ENCODE measurements around the gene C1orf21. TPM values are rescaled to one million over a fixed set of nuclear protein-coding genes. Genes with fewer than 3 reads are reported as not detected.

The C1orf21 gene
- polyA plus RNA-seq, 1 donor = 59.4 TPM

GRCh38 chr1:184424157-184424556 is 37.3 kb downstream of the C1orf21 start:
- WGBS (ENCODE audit: insufficient coverage, low lambda C conversion rate) = 63% methylated on average over 1 of the region's 3 CpGs
- no peak for DNase-seq
- Histone ChIP-seq H3K36me3 (ENCODE audit: control insufficient read depth, insufficient read depth, low read length) (no peaks in the 10 kb centered on the region), H3K27ac (ENCODE audit: low read length) (no peak overlapping the region), H3K9me3 (ENCODE audit: control insufficient read depth, low read depth, low read length) (no peaks in the 10 kb centered on the region), H3K27me3 (ENCODE audit: control insufficient read depth, insufficient read depth, low read length) (no peaks in the 10 kb centered on the region), H3K4me1 (ENCODE audit: control insufficient read depth, insufficient read depth, low read length) (peaks cover 6% of the 10 kb centered on the region), H3K4me3 (ENCODE audit: low read length) (no peak overlapping the region)

DNA sequence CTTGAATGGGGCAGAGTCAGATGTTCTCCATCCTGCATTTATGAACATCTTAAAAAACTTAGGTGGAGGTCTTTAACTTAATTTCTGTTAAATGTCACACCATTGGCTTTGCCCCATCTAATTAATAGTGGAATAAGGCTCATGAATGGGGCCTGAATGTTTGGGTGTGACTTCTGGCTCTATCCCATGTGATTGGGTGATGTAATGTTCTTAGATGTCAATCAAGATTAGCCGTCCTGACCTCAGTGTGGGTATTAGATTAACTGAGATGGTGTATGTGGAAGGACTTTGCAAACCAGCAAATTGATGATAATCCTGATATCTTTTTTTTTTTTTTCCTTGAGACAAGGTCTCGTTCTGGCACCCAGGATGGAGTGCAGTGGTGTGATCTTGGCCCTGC is 38.1 kb downstream of the C1orf21 start:
- Histone ChIP-seq H3K4me1 (ENCODE audit: control insufficient read depth, insufficient read depth, low read length) (peaks cover 6% of the 10 kb centered on the region), H3K36me3 (ENCODE audit: control insufficient read depth, insufficient read depth, low read length) (no peaks in the 10 kb centered on the region), H3K4me3 (ENCODE audit: low read length) (no peak overlapping the region), H3K9me3 (ENCODE audit: control insufficient read depth, low read depth, low read length) (no peaks in the 10 kb centered on the region), H3K27ac (ENCODE audit: low read length) (no peak overlapping the region), H3K27me3 (ENCODE audit: control insufficient read depth, insufficient read depth, low read length) (no peaks in the 10 kb centered on the region)
- 60% methylated on average over 1 of the region's 2 CpGs for WGBS (ENCODE audit: insufficient coverage, low lambda C conversion rate)
- no peak for DNase-seq

GRCh38 chr1:184425449-184426277 is 38.8 kb downstream of the C1orf21 start:
- Histone ChIP-seq H3K4me1 (ENCODE audit: control insufficient read depth, insufficient read depth, low read length) (peaks cover 6% of the 10 kb centered on the region), H3K9me3 (ENCODE audit: control insufficient read depth, low read depth, low read length) (no peaks in the 10 kb centered on the region), H3K27ac (ENCODE audit: low read length) (no peak overlapping the region), H3K27me3 (ENCODE audit: control insufficient read depth, insufficient read depth, low read length) (no peaks in the 10 kb centered on the region), H3K36me3 (ENCODE audit: control insufficient read depth, insufficient read depth, low read length) (no peaks in the 10 kb centered on the region), H3K4me3 (ENCODE audit: low read length) (no peak overlapping the region)
- no peak for DNase-seq
- 80% methylated on average over 1 of the region's 7 CpGs for WGBS (ENCODE audit: insufficient coverage, low lambda C conversion rate)

DNA sequence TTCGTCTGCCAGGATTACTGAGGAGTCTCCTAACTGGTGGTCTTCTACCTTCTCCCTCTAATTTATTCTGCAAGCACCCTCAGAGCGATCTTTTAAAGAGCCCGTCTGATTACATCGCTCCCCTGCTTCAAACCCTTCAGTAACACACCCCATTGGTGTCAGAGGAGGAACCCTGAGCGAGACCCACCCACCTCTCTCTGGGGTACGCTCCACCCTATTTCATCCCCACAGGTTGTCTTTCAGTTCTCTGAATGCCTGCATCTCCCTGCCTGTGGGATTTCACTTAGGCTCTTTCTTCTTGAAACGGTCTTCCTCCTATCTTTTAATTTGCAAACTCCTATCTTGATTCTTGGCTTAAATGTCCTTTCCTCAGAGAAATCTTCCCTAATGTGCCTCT is 39.4 kb downstream of the C1orf21 start:
- Histone ChIP-seq H3K36me3 (ENCODE audit: control insufficient read depth, insufficient read depth, low read length) (no peaks in the 10 kb centered on the region), H3K4me3 (ENCODE audit: low read length) (no peak overlapping the region), H3K27me3 (ENCODE audit: control insufficient read depth, insufficient read depth, low read length) (no peaks in the 10 kb centered on the region), H3K4me1 (ENCODE audit: control insufficient read depth, insufficient read depth, low read length) (peaks cover 6% of the 10 kb centered on the region), H3K27ac (ENCODE audit: low read length) (no peak overlapping the region), H3K9me3 (ENCODE audit: control insufficient read depth, low read depth, low read length) (no peaks in the 10 kb centered on the region)
- WGBS (ENCODE audit: insufficient coverage, low lambda C conversion rate) = 80% methylated on average over 3 of the region's 7 CpGs
- no peak for DNase-seq

DNA sequence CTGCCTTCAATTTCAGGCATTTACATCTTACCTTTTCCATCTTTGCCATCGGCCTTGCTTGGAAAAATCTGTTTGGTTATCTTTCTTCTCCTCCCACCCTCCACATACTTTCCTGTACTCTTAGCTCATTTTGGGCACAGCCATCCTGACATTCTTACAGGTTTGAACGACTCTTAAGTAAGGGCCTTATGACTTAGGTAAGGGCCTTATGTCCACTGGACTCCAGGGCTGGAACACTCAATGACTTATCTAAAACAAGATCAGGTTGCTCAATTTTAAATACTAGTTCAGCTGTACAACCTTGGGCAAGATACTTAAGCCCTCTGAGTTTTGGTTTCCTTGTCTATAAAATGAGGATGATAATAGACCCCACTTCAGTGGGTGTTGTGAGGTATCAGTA is 40.9 kb downstream of the C1orf21 start:
- no peaks in the 10 kb centered on the region for H3K27me3 ChIP-seq (ENCODE audit: control insufficient read depth, insufficient read depth, low read length)
- H3K36me3 ChIP-seq (ENCODE audit: control insufficient read depth, insufficient read depth, low read length) = no peaks in the 10 kb centered on the region
- no peak overlapping the region for H3K27ac ChIP-seq (ENCODE audit: low read length)
- H3K4me3 ChIP-seq (ENCODE audit: low read length) = no peak overlapping the region
- DNase-seq = no peak
- no peaks in the 10 kb centered on the region for H3K9me3 ChIP-seq (ENCODE audit: control insufficient read depth, low read depth, low read length)
- H3K4me1 ChIP-seq (ENCODE audit: control insufficient read depth, insufficient read depth, low read length) = peaks cover 6% of the 10 kb centered on the region
- WGBS (ENCODE audit: insufficient coverage, low lambda C conversion rate) = 86% methylated on average over 1 of the region's 2 CpGs

- Histone ChIP-seq H3K4me1 (ENCODE audit: control insufficient read depth, insufficient read depth, low read length) (peaks cover 6% of the 10 kb centered on the region), H3K36me3 (ENCODE audit: control insufficient read depth, insufficient read depth, low read length) (no peaks in the 10 kb centered on the region), H3K9me3 (ENCODE audit: control insufficient read depth, low read depth, low read length) (no peaks in the 10 kb centered on the region), H3K4me3 (ENCODE audit: low read length) (no peak overlapping the region), H3K27me3 (ENCODE audit: control insufficient read depth, insufficient read depth, low read length) (no peaks in the 10 kb centered on the region), H3K27ac (ENCODE audit: low read length) (no peak overlapping the region)
- DNase-seq = no peak
Measured at GRCh38 chr1:184428604-184429003, 41.8 kb downstream of the C1orf21 start.

GRCh38 chr1:184429335-184429734 is 42.5 kb downstream of the C1orf21 start:
- Histone ChIP-seq H3K27ac (ENCODE audit: low read length) (no peak overlapping the region), H3K27me3 (ENCODE audit: control insufficient read depth, insufficient read depth, low read length) (no peaks in the 10 kb centered on the region), H3K9me3 (ENCODE audit: control insufficient read depth, low read depth, low read length) (no peaks in the 10 kb centered on the region), H3K4me1 (ENCODE audit: control insufficient read depth, insufficient read depth, low read length) (peaks cover 4% of the 10 kb centered on the region), H3K4me3 (ENCODE audit: low read length) (no peak overlapping the region), H3K36me3 (ENCODE audit: control insufficient read depth, insufficient read depth, low read length) (no peaks in the 10 kb centered on the region)
- no peak for DNase-seq
- WGBS (ENCODE audit: insufficient coverage, low lambda C conversion rate) = no CpG with 5 or more reads among the region's 3 CpGs

DNA sequence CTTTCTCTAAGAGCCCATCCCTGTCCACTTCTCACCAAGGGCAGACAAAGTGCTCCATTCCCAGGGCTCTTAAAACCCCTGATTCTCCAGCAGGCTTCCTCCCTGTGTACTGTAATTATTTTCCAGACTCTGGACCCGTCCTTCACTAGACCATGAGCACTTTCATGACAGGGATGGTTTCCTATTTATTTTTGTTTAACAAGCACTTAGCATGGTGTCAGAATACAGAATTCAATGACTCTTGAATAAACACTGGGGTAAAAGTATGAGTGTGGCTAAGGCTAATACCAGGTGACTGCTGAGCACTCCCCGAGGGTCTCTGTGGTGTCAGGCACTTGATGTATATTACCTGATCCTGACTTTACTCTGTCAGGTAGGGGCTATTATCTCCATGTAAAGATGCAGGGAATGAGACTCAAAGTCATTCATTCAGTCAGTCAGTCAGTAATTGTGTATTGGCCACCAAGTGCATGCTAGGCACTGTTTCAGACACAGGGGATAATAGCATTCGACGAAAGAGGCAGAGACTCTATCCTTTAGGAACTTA is 47.2 kb downstream of the C1orf21 start:
- WGBS (ENCODE audit: insufficient coverage, low lambda C conversion rate) = no CpG with 5 or more reads among the region's 4 CpGs
- H3K4me1 ChIP-seq (ENCODE audit: control insufficient read depth, insufficient read depth, low read length) = peaks cover 17% of the 10 kb centered on the region
- H3K27ac ChIP-seq (ENCODE audit: low read length) = no peak overlapping the region

DNA sequence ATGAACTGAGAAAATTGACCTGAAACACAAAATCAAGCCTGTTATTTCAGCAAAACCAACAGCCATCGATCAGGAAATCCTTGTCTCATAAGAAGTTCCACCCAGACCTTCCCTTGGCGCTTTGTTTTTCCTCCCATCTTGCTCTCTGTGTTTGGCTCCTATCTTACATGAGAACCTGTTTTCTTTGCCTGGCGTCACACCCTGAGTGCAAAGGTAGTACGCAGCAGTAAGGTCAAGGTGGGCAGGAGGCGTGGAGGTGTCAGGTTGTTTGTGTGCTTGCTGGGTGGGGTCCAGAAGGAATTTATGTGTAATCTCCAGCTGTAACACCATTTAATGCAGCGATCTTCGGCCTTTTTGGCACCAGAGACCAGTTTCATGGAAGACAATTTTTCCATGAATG is 50.5 kb downstream of the C1orf21 start:
- WGBS (ENCODE audit: insufficient coverage, low lambda C conversion rate) = 40% methylated on average over 1 of the region's 7 CpGs
- H3K36me3 ChIP-seq (ENCODE audit: control insufficient read depth, insufficient read depth, low read length) = no peaks in the 10 kb centered on the region
- DNase-seq = peak; percentile 80 to 87
- peaks cover 28% of the 10 kb centered on the region for H3K4me1 ChIP-seq (ENCODE audit: control insufficient read depth, insufficient read depth, low read length)
- H3K27me3 ChIP-seq (ENCODE audit: control insufficient read depth, insufficient read depth, low read length) = no peaks in the 10 kb centered on the region
- peak overlapping the region; percentile 68 for H3K27ac ChIP-seq (ENCODE audit: low read length)
- no peaks in the 10 kb centered on the region for H3K9me3 ChIP-seq (ENCODE audit: control insufficient read depth, low read depth, low read length)
- no peak overlapping the region for H3K4me3 ChIP-seq (ENCODE audit: low read length)

More for the DNA sequence above, 47.2 kb downstream of the C1orf21 start:
- peak in 1 of 2 donors; percentile 14 for DNase-seq
- Histone ChIP-seq H3K27me3 (ENCODE audit: control insufficient read depth, insufficient read depth, low read length) (no peaks in the 10 kb centered on the region), H3K36me3 (ENCODE audit: control insufficient read depth, insufficient read depth, low read length) (no peaks in the 10 kb centered on the region), H3K9me3 (ENCODE audit: control insufficient read depth, low read depth, low read length) (no peaks in the 10 kb centered on the region), H3K4me3 (ENCODE audit: low read length) (no peak overlapping the region)

GRCh38 chr1:184438363-184438762 is 51.5 kb downstream of the C1orf21 start:
- no peaks in the 10 kb centered on the region for H3K36me3 ChIP-seq (ENCODE audit: control insufficient read depth, insufficient read depth, low read length)
- H3K27ac ChIP-seq (ENCODE audit: low read length) = peak overlapping the region; percentile 68
- H3K27me3 ChIP-seq (ENCODE audit: control insufficient read depth, insufficient read depth, low read length) = no peaks in the 10 kb centered on the region
- DNase-seq = no peak
- H3K4me1 ChIP-seq (ENCODE audit: control insufficient read depth, insufficient read depth, low read length) = peaks cover 39% of the 10 kb centered on the region
- no peak overlapping the region for H3K4me3 ChIP-seq (ENCODE audit: low read length)
- H3K9me3 ChIP-seq (ENCODE audit: control insufficient read depth, low read depth, low read length) = no peaks in the 10 kb centered on the region
- no CpG with 5 or more reads among the region's 2 CpGs for WGBS (ENCODE audit: insufficient coverage, low lambda C conversion rate)

GRCh38 chr1:184442260-184442659 is 55.4 kb downstream of the C1orf21 start:
- H3K4me1 ChIP-seq (ENCODE audit: control insufficient read depth, insufficient read depth, low read length) = peaks cover 24% of the 10 kb centered on the region
- H3K4me3 ChIP-seq (ENCODE audit: low read length) = no peak overlapping the region
- no CpG with 5 or more reads among the region's 3 CpGs for WGBS (ENCODE audit: insufficient coverage, low lambda C conversion rate)
- no peaks in the 10 kb centered on the region for H3K9me3 ChIP-seq (ENCODE audit: control insufficient read depth, low read depth, low read length)
- H3K27me3 ChIP-seq (ENCODE audit: control insufficient read depth, insufficient read depth, low read length) = no peaks in the 10 kb centered on the region
- no peaks in the 10 kb centered on the region for H3K36me3 ChIP-seq (ENCODE audit: control insufficient read depth, insufficient read depth, low read length)
- DNase-seq = peak; percentile 26 to 58
- H3K27ac ChIP-seq (ENCODE audit: low read length) = peak overlapping the region; percentile 31
